Measurements from ENCODE around the gene CALHM4.

- TF ChIP-seq CTCF (IDR thresholded peaks at IDR 0.05; ENCODE audit: poor library complexity), result no peak
- no peak for TF ChIP-seq EZH2 (IDR thresholded peaks at IDR 0.05; ENCODE audit: borderline replicate concordance)
- no peak for TF ChIP-seq EZH2phosphoT487 (IDR thresholded peaks at IDR 0.05; ENCODE audit: low read depth, severe bottlenecking, unreplicated experiment)
Measured at GRCh38 chr6:116572162-116572561, 18.6 kb downstream of the CALHM4 start.
